Heart left ventricle (tissue), 16 donors: Measurements from ENCODE around the gene CSF2. TPM values are rescaled to one million over a fixed set of nuclear protein-coding genes. Genes with fewer than 3 reads are reported as not detected.

Experiments used
- ATAC-seq, 4 donors: fragments of 200-7000 bp; cut with Tn5 transposase; one replicate each; pipeline ENCODE4 v1.9.1; 2020 to 2022; ENCODE audit warnings: moderate library complexity in 4 of 4, mild to moderate bottlenecking in 3 of 4, moderate number of reproducible peaks in 1 of 4
- DNase-seq, 5 donors: peaks; one replicate each; pipeline ENCODE4 v3.0.0-alpha.2; 2020
- H3K27ac ChIP-seq, 12 donors: fragments of 200-600 bp; sonication (generic) in 4 of 12; one replicate each; pipeline versions ENCODE4 v1.5.0 to v1.8.0; 2016 to 2022; ENCODE audit warnings: mild to moderate bottlenecking in 2 of 12
- H3K27me3 ChIP-seq, 9 donors: fragments of 200-600 bp; sonication (generic) in 2 of 9; one replicate each; pipeline versions ENCODE4 v1.5.1 to v1.8.0; 2016 to 2022; ENCODE audit warnings: mild to moderate bottlenecking in 3 of 9
- H3K36me3 ChIP-seq, 9 donors: fragments of 200-600 bp; sonication (generic) in 2 of 9; one replicate each; pipeline versions ENCODE4 v1.5.0 to v1.8.0; 2018 to 2022; ENCODE audit warnings: mild to moderate bottlenecking in 2 of 9
- H3K4me1 ChIP-seq, 12 donors: fragments of 200-600 bp; sonication (generic) in 4 of 12; one replicate each; pipeline versions ENCODE4 v1.5.0 to v1.8.0; 2016 to 2022; ENCODE audit warnings: mild to moderate bottlenecking in 3 of 12
- H3K4me3 ChIP-seq, 12 donors: fragments of 200-600 bp; sonication (generic) in 4 of 12; one replicate each; pipeline versions ENCODE4 v1.5.0 to v1.8.0; 2017 to 2022; ENCODE audit warnings: mild to moderate bottlenecking in 9 of 12, moderate library complexity in 4 of 12
- H3K9me3 ChIP-seq, 12 donors: fragments of 200-600 bp; sonication (generic) in 4 of 12; one replicate each; pipeline versions ENCODE4 v1.5.0 to v1.8.0; 2016 to 2022; ENCODE audit warnings: mild to moderate bottlenecking in 1 of 12
- POLR2A ChIP-seq, 2 donors: fragments of 450-650 bp; IDR thresholded peaks; one replicate each; pipeline ENCODE4 v1.6.1; 2017; ENCODE audit warnings: antibody characterized with exemption in 2 of 2, mild to moderate bottlenecking in 2 of 2, moderate library complexity in 2 of 2
- WGBS, 4 donors: extraction: QIAGEN DNeasy Blood & Tissue Kit in 2 of 4; methylation state at CpG; one replicate each; pipeline versions ENCODE4 v1.1.5 to v1.1.7; 2013 to 2018; 5-methylcytosine and 5-hydroxymethylcytosine counted together
- intact Hi-C, 10 donors: fragments of 100-400 bp; cut with DNase I; formaldehyde crosslinking; loops; one replicate each; pipeline versions ENCODE4 v1.11.1 to v1.14.2; 2022
- polyA plus RNA-seq, 2 donors: library from polyadenylated mRNA; stranded (reverse); fragments of 200-250 nt; gene quantifications; one replicate each; pipeline ENCODE4 v1.2.3, GENCODE V29; 2013
- total RNA-seq, 9 donors: library from RNA; depleted of rRNA in 2 of 9; stranded (reverse); fragments of >200 nt in 2 of 9; fragmentation: NEBNext Ultra II Directional in 3 of 9; extraction: Animal tissue kit (Norgen Biotek cat#: 25700) in 3 of 9; gene quantifications; one replicate each; pipeline versions ENCODE4 v1.1.0 to v1.2.4, GENCODE V29; 2016 to 2023
- TF ChIP-seq, protein P1 (sequence below), 12 donors: fragments of 200-600 bp; sonication (generic) in 4 of 12; IDR thresholded peaks; one replicate each; pipeline versions ENCODE4 v1.5.0 to v1.8.0; 2018 to 2022; ENCODE audit warnings: antibody characterized with exemption in 12 of 12, mild to moderate bottlenecking in 5 of 12
- donor health status: ischemic (EF 13 %, LVEDD 7.1; RV severe dilation, severe dysfunction).
- donor health status: healthy with polysubstance abuse.
- donor health status: DM: no; HTN: yes; CAD: no.
- donor health status: DM: no; HTN: no; CAD: no.
- donor health status: ischemic (EF 25% LVEDD 6.9; RV normal size, moderate dysfunction).
- donor health status: ischemic (EF 25% LVEDD 5.7; RV mildly dilated, moderate dysfunction).
- donor health status: healthy.
- donor health status: DM: yes; HTN: yes; CAD: no.
- donor health status: ischemic (EF 35%, LVEDD 5.7; RV mildly dilated, moderate dysfunction).
- donor health status: nonischemic (EF 11% LVEDD 7.7; RV severe dilation, severe dysfunction).
- donor health status: DM: yes; HTN: yes; CAD: no.
- donor health status: PGD.
- donor health status: ischemic (EF 29% LVEDD 5.4; RV normal size, mild dysfunction).
- donor health status: nonischemic (EF 23%, LVEDD 6.1; RV moderate dilation, normal function).

The CSF2 gene
- total and polyA plus RNA-seq, 11 donors, result 0.67 TPM; not detected in 10

- Histone ChIP-seq H3K27ac (no peak overlapping the region), H3K4me3 (no peak overlapping the region), H3K9me3 (no peaks in the 10 kb centered on the region), H3K36me3 (no peaks in the 10 kb centered on the region), H3K27me3 (no peaks in the 10 kb centered on the region), H3K4me1 (peaks cover 0 to 29% (median 20%) of the 10 kb centered on the region in 12 donors)
- TF ChIP-seq POLR2A (IDR thresholded peaks at IDR 0.05), result no peak
- TF ChIP-seq, protein P1, sequence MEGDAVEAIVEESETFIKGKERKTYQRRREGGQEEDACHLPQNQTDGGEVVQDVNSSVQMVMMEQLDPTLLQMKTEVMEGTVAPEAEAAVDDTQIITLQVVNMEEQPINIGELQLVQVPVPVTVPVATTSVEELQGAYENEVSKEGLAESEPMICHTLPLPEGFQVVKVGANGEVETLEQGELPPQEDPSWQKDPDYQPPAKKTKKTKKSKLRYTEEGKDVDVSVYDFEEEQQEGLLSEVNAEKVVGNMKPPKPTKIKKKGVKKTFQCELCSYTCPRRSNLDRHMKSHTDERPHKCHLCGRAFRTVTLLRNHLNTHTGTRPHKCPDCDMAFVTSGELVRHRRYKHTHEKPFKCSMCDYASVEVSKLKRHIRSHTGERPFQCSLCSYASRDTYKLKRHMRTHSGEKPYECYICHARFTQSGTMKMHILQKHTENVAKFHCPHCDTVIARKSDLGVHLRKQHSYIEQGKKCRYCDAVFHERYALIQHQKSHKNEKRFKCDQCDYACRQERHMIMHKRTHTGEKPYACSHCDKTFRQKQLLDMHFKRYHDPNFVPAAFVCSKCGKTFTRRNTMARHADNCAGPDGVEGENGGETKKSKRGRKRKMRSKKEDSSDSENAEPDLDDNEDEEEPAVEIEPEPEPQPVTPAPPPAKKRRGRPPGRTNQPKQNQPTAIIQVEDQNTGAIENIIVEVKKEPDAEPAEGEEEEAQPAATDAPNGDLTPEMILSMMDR (IDR thresholded peaks at IDR 0.05), result no peak
- ATAC-seq (no peak), DNase-seq (peak in 1 of 5 donors; percentile 23)
- WGBS, 4 donors, result 85 to 91% (median 89%) methylated on average over 3 to 4 of the region's 4 CpGs
- intact Hi-C loops, result no loop called here
Observed at GRCh38 chr5:132083071-132083678, 9.6 kb downstream of the CSF2 start.

GRCh38 chr5:132085686-132086085, 12.1 kb downstream of the CSF2 start:
- Histone ChIP-seq H3K27ac (peak overlapping the region in 7 of 12 donors; percentile 9 to 78 (median 43)), H3K9me3 (no peaks in the 10 kb centered on the region), H3K27me3 (no peaks in the 10 kb centered on the region), H3K36me3 (no peaks in the 10 kb centered on the region), H3K4me3 (no peak overlapping the region), H3K4me1 (peaks cover 0 to 29% (median 20%) of the 10 kb centered on the region in 12 donors)
- TF ChIP-seq POLR2A (IDR thresholded peaks at IDR 0.05), result no peak
- TF ChIP-seq, protein P1 (IDR thresholded peaks at IDR 0.05), result no peak
- ATAC-seq (no peak), DNase-seq (peak in 1 of 5 donors; percentile 19)
- WGBS, 4 donors, result 79 to 88% (median 80%) methylated on average over 4 of the region's 4 CpGs
- intact Hi-C loops, result loop anchor here in 1 of 10 donors (1.0 kb wide), 1 partner anchor 18 kb away; no protein-coding TSS in a partner anchor

DNA sequence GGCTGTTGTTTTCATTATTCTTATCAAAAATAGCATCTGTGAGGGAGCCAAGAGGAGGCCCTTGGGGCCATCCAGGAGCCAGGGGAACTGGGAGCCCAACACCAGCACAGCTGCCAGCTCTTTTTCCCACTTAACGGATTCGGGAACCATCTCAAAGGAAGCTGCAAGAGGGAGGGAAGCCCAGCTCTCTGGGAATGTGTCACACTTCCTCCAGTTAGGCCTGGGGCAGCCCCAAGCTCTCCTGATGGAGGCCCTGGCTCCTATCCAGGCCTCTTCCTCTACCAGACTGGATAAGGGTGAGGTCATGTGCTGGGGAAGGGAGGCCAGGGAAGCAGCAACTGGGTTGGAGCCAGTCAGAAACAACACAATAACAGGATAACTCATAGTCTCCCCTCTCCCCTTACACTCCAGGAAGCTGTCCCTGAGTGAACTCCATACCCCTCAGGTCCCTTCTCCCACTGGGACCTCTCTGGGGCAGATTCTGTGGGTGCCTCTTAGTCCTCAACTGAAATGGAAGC, 12.7 kb downstream of the CSF2 start:
- intact Hi-C loops, result loop anchor here in 1 of 10 donors (1.0 kb wide), 1 partner anchor 17 kb away; no protein-coding TSS in a partner anchor
- Histone ChIP-seq H3K9me3 (no peaks in the 10 kb centered on the region), H3K36me3 (no peaks in the 10 kb centered on the region), H3K4me1 (peaks cover 0 to 29% (median 20%) of the 10 kb centered on the region in 12 donors), H3K4me3 (no peak overlapping the region), H3K27ac (peak overlapping the region in 9 of 12 donors; percentile 11 to 78 (median 53)), H3K27me3 (no peaks in the 10 kb centered on the region)
- 28 to 37% (median 36%) methylated on average over 2 of the region's 2 CpGs for WGBS, 4 donors
- TF ChIP-seq, protein P1 (IDR thresholded peaks at IDR 0.05), result no peak
- TF ChIP-seq POLR2A (IDR thresholded peaks at IDR 0.05), result no peak
- DNase-seq, result peak; percentile 82 to 88 (median 85)
- peak; percentile 68 to 97 (median 92) for ATAC-seq

- Histone ChIP-seq H3K36me3 (no peaks in the 10 kb centered on the region), H3K4me3 (no peak overlapping the region), H3K27me3 (no peaks in the 10 kb centered on the region), H3K9me3 (no peaks in the 10 kb centered on the region), H3K27ac (peak overlapping the region in 4 of 12 donors; percentile 11 to 78 (median 51)), H3K4me1 (peaks cover 0 to 29% (median 20%) of the 10 kb centered on the region in 12 donors)
- TF ChIP-seq, protein P1 (IDR thresholded peaks at IDR 0.05), result no peak
- no peak for TF ChIP-seq POLR2A (IDR thresholded peaks at IDR 0.05)
- intact Hi-C loops, result no loop called here
- peak in 1 of 5 donors; percentile 19 for DNase-seq
- ATAC-seq, result no peak
- 58 to 82% (median 79%) methylated on average over 6 of the region's 6 CpGs for WGBS, 4 donors
Observed at GRCh38 chr5:132087176-132087575, 13.6 kb downstream of the CSF2 start.
